H1 (cell line): ENCODE data around the gene MYO5A. TPM values are rescaled to one million over a fixed set of nuclear protein-coding genes. Genes with fewer than 3 reads are reported as not detected.

Source experiments
- ASH2L ChIP-seq: fragments of 200-600, 300-600 bp; sonication (generic); IDR thresholded peaks from one replicate; pipeline ENCODE4 v1.7.1; 2017; ENCODE audit warnings: low read length
- BCL11A ChIP-seq, 2 experiments: IDR thresholded peaks; one replicate each; pipeline ENCODE4 v1.6.1; 2011; ENCODE audit warnings: low read depth in 2 of 2, low read length in 2 of 2, mild to moderate bottlenecking in 2 of 2
- EP300 ChIP-seq, 2 experiments: IDR thresholded peaks; 1 replicate in 1 of 2; 2 replicates in 1 of 2; pipeline ENCODE4 v1.6.1; 2011 to 2012; ENCODE audit warnings: low read depth in 2 of 2, low read length in 2 of 2, mild to moderate bottlenecking in 2 of 2, borderline replicate concordance in 1 of 2, inconsistent platforms in 1 of 2, moderate library complexity in 1 of 2
- KDM4A ChIP-seq: IDR thresholded peaks from one replicate; pipeline ENCODE4 v1.7.1; 2012; ENCODE audit warnings: low read depth, mild to moderate bottlenecking, moderate library complexity, low read length, inconsistent platforms; ENCODE audit not compliant: severe bottlenecking
- TEAD4 ChIP-seq: IDR thresholded peaks from 2 replicates; pipeline ENCODE4 v1.6.1; 2012; ENCODE audit warnings: low read depth, low read length, inconsistent platforms, mixed read lengths
- polyA plus RNA-seq, 7 experiments: library from polyadenylated mRNA; depleted of rRNA in 3 of 7; stranded (reverse) in 5 of 7; unstranded in 2 of 7; fragments of >200 nt in 5 of 7; fragments of 200-250 nt in 2 of 7; gene quantifications; 1 replicate in 5 of 7; 2 replicates in 1 of 7; 4 replicates in 1 of 7; pipeline versions ENCODE4 v1.2.1 to v1.2.3, GENCODE V29; 2011 to 2013; ENCODE audit warnings: missing spikeins in 2 of 7, mixed read lengths in 2 of 7
- total RNA-seq: library from RNA; stranded (reverse); fragmentation: NEBNext Ultra II Directional; extraction: Animal tissue kit (Norgen Biotek cat#: 25700); gene quantifications from 2 replicates; pipeline ENCODE4 v1.2.1, GENCODE V29; 2021

MYO5A gene
- total and polyA plus RNA-seq, 2 of the 8 experiments (the other 6 are each of a cell fraction or from before 2014, with no cell fraction given): 11.4 to 24.7 TPM

DNA sequence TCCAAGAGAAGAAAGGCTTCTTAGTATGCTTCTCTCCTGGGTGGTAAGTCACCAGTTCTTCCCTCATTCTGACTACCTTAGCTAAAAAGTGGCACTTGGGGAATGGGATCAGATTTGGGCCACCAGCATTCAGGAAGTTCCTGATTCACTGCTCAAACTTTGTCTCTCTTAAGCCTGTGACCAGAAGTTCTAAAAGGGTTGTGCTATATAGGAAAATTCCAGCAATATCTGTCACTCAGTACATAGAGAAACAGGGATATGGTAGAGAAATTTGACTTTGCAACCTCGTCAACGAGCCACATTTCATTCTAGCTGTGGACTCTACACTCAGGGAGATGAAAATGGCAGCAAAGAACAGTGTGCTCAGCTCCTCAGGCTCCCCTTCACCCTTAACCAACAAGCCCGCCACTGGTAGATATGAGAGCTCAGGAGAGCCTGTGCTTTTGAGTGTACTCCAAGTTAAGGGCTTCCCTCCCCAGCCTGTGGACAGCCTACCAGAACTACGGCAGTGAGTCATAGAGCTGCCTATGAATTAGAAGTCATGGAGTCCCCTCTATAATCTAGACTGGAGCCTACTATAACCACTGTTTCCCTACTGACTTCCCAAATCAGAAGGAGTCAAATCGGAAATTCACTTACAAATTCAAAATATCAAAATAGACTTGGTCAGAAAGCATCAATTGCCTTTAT lies 180.5 kb downstream of the MYO5A start (continued):
- TF ChIP-seq TEAD4 (no peak), KDM4A (no peak), BCL11A (IDR thresholded peaks at IDR 0.05; ENCODE audit: low read depth in 2 of 2, low read length in 2 of 2) (no peak), EP300 (IDR thresholded peaks at IDR 0.05; ENCODE audit: borderline replicate concordance in 1 of 2, low read depth in 2 of 2, low read length in 2 of 2) (no peak), ASH2L (no peak)
